Transverse colon (tissue), 4 donors: ENCODE measurements around the gene FOXP1.
A peak's percentile ranks its signal among the peaks of the same experiment; 100 is the strongest.

Experiments used
- CTCF ChIP-seq, 5 experiments: fragments of 200-600 bp in 3 of 5; fragments of 450-650 bp in 2 of 5; sonication (generic) in 3 of 5; IDR thresholded peaks; 1 replicate in 2 of 5; 2 replicates in 3 of 5; pipeline ENCODE4 v1.5.1; 2016 to 2017; ENCODE audit warnings: antibody characterized with exemption in 5 of 5, inconsistent platforms in 3 of 5, mild to moderate bottlenecking in 2 of 5, moderate library complexity in 1 of 5
- EP300 ChIP-seq: sonication (generic); formaldehyde crosslinking; IDR thresholded peaks from one replicate; pipeline ENCODE4 v1.6.1; 2017; ENCODE audit warnings: antibody characterized with exemption, low read depth
- POLR2A ChIP-seq: fragments of 450-650 bp; IDR thresholded peaks from one replicate; pipeline ENCODE4 v1.6.1; 2016; ENCODE audit warnings: antibody characterized with exemption, mild to moderate bottlenecking, moderate library complexity
- POLR2AphosphoS5 ChIP-seq, 3 donors: sonication (generic); formaldehyde crosslinking; IDR thresholded peaks; one replicate each; pipeline ENCODE4 v1.6.1; 2016; ENCODE audit warnings: antibody characterized with exemption in 3 of 3

- TF ChIP-seq POLR2A (no peak), CTCF (IDR thresholded peaks at IDR 0.05) (no peak), POLR2AphosphoS5 (IDR thresholded peaks at IDR 0.05) (peak in 2 of 3 donors; percentile 22 to 47), EP300 (no peak)
Observed at GRCh38 chr3:71153713-71154112, 429.8 kb downstream of the FOXP1 start.
